Activated T-helper 17 cell treated with anti-CD3 and anti-CD28 coated beads, Interleukin-2, amount 50 U/mL, for 72 hours (primary cell): ENCODE results near the gene SUZ12. TPM values are rescaled to one million over a fixed set of nuclear protein-coding genes. Genes with fewer than 3 reads are reported as not detected.
"Not testable (repeated sequence)": the region's sequence is repeated elsewhere in the genome, so short reads cannot be mapped to it uniquely, and the experiment has no call there.

Experiments
- ATAC-seq: fragments of 150-1000 bp; cut with Tn5 transposase; replicated peaks from 2 replicates; pipeline ENCODE4 v1.10.0; 2021; ENCODE audit warnings: mild to moderate bottlenecking, moderate library complexity
- H3K27ac Mint-ChIP-seq: one replicate; pipeline ENCODE4 v1.8.0; 2022; ENCODE audit warnings: mixed read lengths
- H3K27me3 Mint-ChIP-seq: one replicate; pipeline ENCODE4 v1.8.0; 2022; ENCODE audit warnings: mixed read lengths
- H3K36me3 Mint-ChIP-seq: one replicate; pipeline ENCODE4 v1.8.0; 2022; ENCODE audit warnings: low read depth, mild to moderate bottlenecking, mixed read lengths
- H3K4me1 Mint-ChIP-seq: one replicate; pipeline ENCODE4 v1.8.0; 2022; ENCODE audit warnings: mixed read lengths
- H3K4me3 Mint-ChIP-seq: one replicate; pipeline ENCODE4 v1.8.0; 2022; ENCODE audit warnings: mild to moderate bottlenecking, mixed read lengths
- H3K9me3 Mint-ChIP-seq: one replicate; pipeline ENCODE4 v1.8.0; 2022; ENCODE audit warnings: mixed read lengths
- total RNA-seq, 2 donors: library from RNA; stranded (reverse); gene quantifications; one replicate each; pipeline ENCODE4 v1.2.3, GENCODE V29; 2022

SUZ12 gene
- total RNA-seq, 2 donors from 2014 or later: 41.4 to 52.5 TPM

- Mint-ChIP-seq H3K9me3 (no peaks in the 10 kb centered on the region), H3K4me3 (no peak overlapping the region), H3K27ac (no peak overlapping the region), H3K36me3 (no peaks in the 10 kb centered on the region), H3K27me3 (no peaks in the 10 kb centered on the region), H3K4me1 (no peaks in the 10 kb centered on the region)
- ATAC-seq: peak; percentile 75
Observed at GRCh38 chr17:31926100-31926729, 10.6 kb upstream of the SUZ12 start.

GRCh38 chr17:31931756-31932155, 5.1 kb upstream of the SUZ12 start:
- no peak for ATAC-seq
- H3K27me3 Mint-ChIP-seq: no peaks in the 10 kb centered on the region
- H3K4me3 Mint-ChIP-seq: no peak overlapping the region
- no peaks in the 10 kb centered on the region for H3K4me1 Mint-ChIP-seq
- H3K36me3 Mint-ChIP-seq: no peaks in the 10 kb centered on the region
- no peak overlapping the region for H3K27ac Mint-ChIP-seq
- no peaks in the 10 kb centered on the region for H3K9me3 Mint-ChIP-seq

GRCh38 chr17:31935512-31935911, 1.3 kb upstream of the SUZ12 start:
- Mint-ChIP-seq H3K4me3 (peak overlapping the region; percentile 92), H3K27ac (peak overlapping the region; percentile 86)

DNA sequence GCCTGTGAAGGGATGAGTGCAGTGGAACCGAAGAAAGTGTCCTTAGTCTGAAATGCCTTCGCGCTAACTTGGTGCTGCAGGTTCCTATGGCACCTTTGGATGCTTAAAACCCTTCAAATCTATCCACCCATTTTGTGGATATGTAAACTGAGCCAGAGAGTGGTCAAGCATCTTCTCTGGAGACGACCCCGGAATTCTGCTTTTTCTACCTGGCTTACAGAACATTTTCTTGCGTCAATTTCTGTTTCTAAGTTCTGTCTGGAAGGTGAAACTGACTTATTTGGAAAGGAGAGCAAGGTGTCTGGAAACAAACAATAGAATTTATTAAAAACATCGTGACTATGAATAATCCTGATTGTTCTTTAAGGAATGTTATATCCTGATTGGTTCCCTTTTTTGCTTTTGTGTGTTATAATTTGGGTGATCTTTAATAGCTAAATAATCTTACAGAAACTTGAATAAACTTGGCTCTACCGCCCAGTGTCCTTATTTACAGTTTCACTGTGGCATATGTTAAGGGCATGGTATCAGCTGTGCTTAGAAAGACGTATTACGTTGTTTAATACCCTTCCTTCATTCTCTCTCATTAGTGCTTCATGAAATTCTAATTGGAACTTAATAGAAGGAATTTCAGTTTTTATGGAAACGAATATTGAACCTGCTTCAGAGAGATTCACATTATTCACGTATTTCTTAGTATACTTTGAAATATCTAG, 1.3 kb downstream of the SUZ12 start:
- ATAC-seq, H3K4me1 Mint-ChIP-seq, H3K9me3 Mint-ChIP-seq, H3K27me3 Mint-ChIP-seq: not testable (repeated sequence)
- H3K36me3 Mint-ChIP-seq: peaks cover 50% of the 10 kb centered on the region
- peak overlapping the region; percentile 73 for H3K27ac Mint-ChIP-seq
- peak overlapping the region; percentile 92 for H3K4me3 Mint-ChIP-seq

More at GRCh38 chr17:31935512-31935911, 1.3 kb upstream of the SUZ12 start:
- Mint-ChIP-seq H3K9me3 (no peaks in the 10 kb centered on the region), H3K4me1 (no peaks in the 10 kb centered on the region), H3K36me3 (peaks cover 24% of the 10 kb centered on the region), H3K27me3 (no peaks in the 10 kb centered on the region)
- ATAC-seq: no peak

GRCh38 chr17:31941916-31942315, 5.1 kb downstream of the SUZ12 start:
- not testable (repeated sequence) for H3K4me1 Mint-ChIP-seq, ATAC-seq, H3K27me3 Mint-ChIP-seq, H3K27ac Mint-ChIP-seq, H3K9me3 Mint-ChIP-seq, H3K4me3 Mint-ChIP-seq
- peaks cover 84% of the 10 kb centered on the region for H3K36me3 Mint-ChIP-seq

DNA sequence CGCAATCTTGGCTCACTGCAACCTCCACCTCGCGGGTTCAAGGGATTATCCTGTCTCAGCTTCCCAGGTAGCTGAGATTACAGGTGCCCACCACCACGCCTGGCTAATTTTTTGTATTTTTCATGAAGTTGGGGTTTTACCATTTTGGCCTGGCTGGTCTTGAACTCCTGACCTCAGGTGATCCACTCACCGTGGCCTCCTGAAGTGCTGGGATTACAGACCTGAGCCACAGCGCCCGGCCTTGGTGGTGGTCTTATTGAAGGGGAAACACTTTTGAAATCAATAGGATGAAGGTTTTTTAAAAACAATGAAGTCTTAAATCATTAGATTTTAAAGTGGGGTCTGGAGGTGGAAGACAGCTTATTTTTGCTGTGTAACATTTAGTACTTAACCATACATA, 5.6 kb downstream of the SUZ12 start:
- H3K36me3 Mint-ChIP-seq: peaks cover 89% of the 10 kb centered on the region
- H3K4me3 Mint-ChIP-seq, H3K9me3 Mint-ChIP-seq: not testable (repeated sequence)

DNA sequence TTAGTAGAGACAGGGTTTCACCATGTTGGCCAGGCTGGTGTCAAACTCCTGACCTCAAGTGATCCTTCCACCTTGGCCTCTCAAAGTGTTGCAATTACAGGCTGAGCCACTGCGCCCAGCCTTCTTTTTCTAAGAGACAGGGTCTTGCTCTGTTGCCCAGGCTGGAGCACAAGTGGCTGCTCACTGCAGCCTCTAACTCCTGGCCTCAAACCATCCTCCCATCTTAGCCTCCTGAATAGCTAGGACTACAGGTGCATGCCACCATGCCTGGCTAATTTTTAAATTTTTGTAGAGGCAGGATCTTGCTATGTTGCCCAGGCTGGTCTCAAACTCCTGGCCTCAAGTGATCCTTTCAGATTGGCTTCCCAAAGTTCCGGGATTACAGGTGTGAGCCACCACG, 15.1 kb downstream of the SUZ12 start:
- H3K9me3 Mint-ChIP-seq, H3K4me3 Mint-ChIP-seq, H3K27me3 Mint-ChIP-seq, H3K4me1 Mint-ChIP-seq, ATAC-seq, H3K27ac Mint-ChIP-seq: not testable (repeated sequence)
- H3K36me3 Mint-ChIP-seq: peaks cover 93% of the 10 kb centered on the region

More for the DNA sequence above, 5.6 kb downstream of the SUZ12 start:
- not testable (repeated sequence) for H3K4me1 Mint-ChIP-seq, H3K27ac Mint-ChIP-seq, H3K27me3 Mint-ChIP-seq, ATAC-seq

DNA sequence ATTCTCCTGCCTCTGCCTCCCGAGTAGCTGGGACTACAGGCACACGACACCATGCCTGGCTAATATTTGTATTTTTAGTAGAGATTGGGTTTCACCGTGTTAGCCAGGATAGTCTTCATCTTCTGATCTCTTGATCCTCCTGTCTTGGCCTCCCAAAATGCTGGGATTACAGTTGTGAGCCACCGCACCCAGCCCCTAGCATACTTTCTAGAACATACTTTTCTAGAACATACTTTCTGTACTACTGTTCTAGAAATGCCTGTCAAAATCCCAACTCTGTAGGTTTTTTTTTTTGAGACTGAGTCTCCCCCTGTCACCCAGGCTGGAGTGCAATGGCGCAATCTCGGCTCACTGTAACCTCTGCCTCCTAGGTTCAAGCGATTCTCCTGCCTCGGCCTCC, 27.3 kb downstream of the SUZ12 start:
- Mint-ChIP-seq H3K36me3 (peaks cover 96% of the 10 kb centered on the region), H3K27ac (peak overlapping the region; percentile 56)
- not testable (repeated sequence) for H3K9me3 Mint-ChIP-seq, H3K4me3 Mint-ChIP-seq, H3K4me1 Mint-ChIP-seq, H3K27me3 Mint-ChIP-seq, ATAC-seq

DNA sequence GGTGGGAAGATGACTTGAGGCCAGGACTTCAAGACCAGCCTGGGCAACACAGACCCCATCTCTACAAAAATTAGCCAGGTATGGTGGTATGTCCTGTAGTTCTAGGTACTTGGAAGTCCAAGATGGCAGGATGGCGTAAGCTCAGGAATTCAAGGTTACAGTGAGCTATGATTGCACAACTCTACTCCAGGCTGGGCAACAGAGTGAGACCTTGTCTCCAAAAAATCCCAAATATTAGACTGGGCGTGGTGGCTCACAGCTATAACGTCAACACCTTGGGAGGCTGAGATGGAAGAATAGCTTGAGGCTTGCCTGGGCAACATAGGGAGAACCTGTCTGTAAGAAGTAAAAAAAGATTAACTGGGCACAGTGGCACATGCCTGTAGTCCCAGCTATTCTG, 30.8 kb downstream of the SUZ12 start:
- H3K27me3 Mint-ChIP-seq: no peaks in the 10 kb centered on the region
- no peaks in the 10 kb centered on the region for H3K9me3 Mint-ChIP-seq
- no peaks in the 10 kb centered on the region for H3K4me1 Mint-ChIP-seq
- no peak for ATAC-seq
- H3K27ac Mint-ChIP-seq: no peak overlapping the region
- H3K36me3 Mint-ChIP-seq: peaks cover 94% of the 10 kb centered on the region
- no peak overlapping the region for H3K4me3 Mint-ChIP-seq

GRCh38 chr17:31970416-31970815, 33.6 kb downstream of the SUZ12 start:
- not testable (repeated sequence) for H3K27me3 Mint-ChIP-seq, H3K9me3 Mint-ChIP-seq, H3K4me1 Mint-ChIP-seq, H3K27ac Mint-ChIP-seq, H3K4me3 Mint-ChIP-seq, ATAC-seq
- peaks cover 89% of the 10 kb centered on the region for H3K36me3 Mint-ChIP-seq

DNA sequence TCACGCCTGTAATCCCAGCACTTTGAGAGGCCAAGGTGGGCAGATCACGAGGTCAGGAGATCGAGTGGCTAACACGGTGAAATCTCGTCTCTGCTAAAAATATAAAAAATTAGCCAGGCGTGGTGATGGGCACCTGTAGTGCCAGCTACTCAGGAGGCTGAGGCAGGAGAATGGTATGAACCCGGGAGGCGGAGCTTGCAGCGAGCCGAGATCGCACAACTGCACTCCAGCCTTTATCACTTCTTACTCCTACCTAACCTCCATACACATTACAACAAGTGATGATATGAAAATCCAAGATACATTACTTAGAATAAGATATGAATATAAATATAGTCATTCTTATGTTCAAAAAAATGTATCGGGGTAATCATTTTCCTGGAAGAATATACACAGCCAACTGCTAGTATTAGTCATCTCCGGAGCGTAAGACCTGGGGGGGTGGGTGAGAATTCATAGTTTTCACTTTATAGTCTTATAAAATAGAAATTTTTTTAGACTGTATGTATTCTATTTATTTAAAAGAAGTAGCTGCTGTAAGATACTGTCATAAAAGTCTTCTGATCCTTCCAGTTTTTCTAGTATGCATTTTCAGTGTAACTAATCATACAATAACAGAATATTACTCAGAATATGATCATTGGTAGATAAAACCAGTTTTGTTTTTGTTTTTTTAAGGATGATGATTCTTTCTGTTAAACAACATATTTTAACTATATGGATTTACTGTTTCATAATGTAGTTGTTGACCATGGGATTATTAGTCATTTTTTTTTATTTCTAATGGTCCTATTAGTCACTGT, 37.7 kb downstream of the SUZ12 start:
- H3K36me3 Mint-ChIP-seq: peaks cover 80% of the 10 kb centered on the region
- H3K9me3 Mint-ChIP-seq, H3K27me3 Mint-ChIP-seq, H3K4me1 Mint-ChIP-seq, H3K4me3 Mint-ChIP-seq, H3K27ac Mint-ChIP-seq: not testable (repeated sequence)
- ATAC-seq: peak; percentile 48

DNA sequence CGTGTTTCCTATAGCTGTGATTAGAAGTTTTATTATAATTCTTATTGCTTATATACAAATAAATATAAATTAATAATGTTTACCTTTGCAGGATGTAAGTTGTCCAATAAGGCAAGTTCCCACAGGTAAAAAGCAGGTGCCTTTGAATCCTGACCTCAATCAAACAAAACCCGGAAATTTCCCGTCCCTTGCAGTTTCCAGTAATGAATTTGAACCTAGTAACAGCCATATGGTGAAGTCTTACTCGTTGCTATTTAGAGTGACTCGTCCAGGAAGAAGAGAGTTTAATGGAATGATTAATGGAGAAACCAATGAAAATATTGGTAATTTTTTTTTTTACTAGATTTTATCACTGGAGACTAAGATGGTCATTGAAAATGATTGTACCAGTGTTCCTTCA, 38.6 kb downstream of the SUZ12 start:
- not testable (repeated sequence) for ATAC-seq, H3K9me3 Mint-ChIP-seq
- H3K36me3 Mint-ChIP-seq: peaks cover 82% of the 10 kb centered on the region

GRCh38 chr17:31991821-31992220, 55.0 kb downstream of the SUZ12 start:
- peak; percentile 44 for ATAC-seq
- H3K4me3 Mint-ChIP-seq, H3K27me3 Mint-ChIP-seq, H3K4me1 Mint-ChIP-seq, H3K27ac Mint-ChIP-seq, H3K9me3 Mint-ChIP-seq: not testable (repeated sequence)
- peaks cover 98% of the 10 kb centered on the region for H3K36me3 Mint-ChIP-seq

More for the DNA sequence above, 38.6 kb downstream of the SUZ12 start:
- not testable (repeated sequence) for H3K4me3 Mint-ChIP-seq, H3K27ac Mint-ChIP-seq, H3K27me3 Mint-ChIP-seq, H3K4me1 Mint-ChIP-seq

- no peaks in the 10 kb centered on the region for H3K27me3 Mint-ChIP-seq
- H3K4me3 Mint-ChIP-seq: no peak overlapping the region
- no peaks in the 10 kb centered on the region for H3K4me1 Mint-ChIP-seq
- no peaks in the 10 kb centered on the region for H3K9me3 Mint-ChIP-seq
- H3K36me3 Mint-ChIP-seq: peaks cover 89% of the 10 kb centered on the region
- H3K27ac Mint-ChIP-seq: no peak overlapping the region
- ATAC-seq: no peak
Observed at GRCh38 chr17:31997005-31997404, 60.2 kb downstream of the SUZ12 start.
